Measurements from ENCODE around the gene AP3S2. TPM values are rescaled to one million over a fixed set of nuclear protein-coding genes. Genes with fewer than 3 reads are reported as not detected.
A peak's percentile ranks its signal among the peaks of the same experiment; 100 is the strongest.

AP3S2 gene
- total RNA-seq, 2 donors from 2014 or later, result 32.3 to 57.6 TPM

GRCh38 chr15:89822951-89823711 is 70.7 kb downstream of the AP3S2 start:
- H3K36me3 ChIP-seq (replicated peaks in 1 of 2; ENCODE audit: insufficient read depth in 1 of 2, low read depth in 2 of 2), result no peaks in the 10 kb centered on the region
- WGBS, 2 donors, result 78 to 82% methylated on average over 7 of the region's 7 CpGs
- peak in 1 of 4 donors; percentile 32 for DNase-seq
- no peak overlapping the region for H3K27ac ChIP-seq
- no peaks in the 10 kb centered on the region for H3K27me3 ChIP-seq
- no peaks in the 10 kb centered on the region for H3K9me3 ChIP-seq
- intact Hi-C loops (cut with DNase I), result no loop called here
- peaks cover 18% of the 10 kb centered on the region for H3K4me1 ChIP-seq
- H3K4me3 ChIP-seq, result no peak overlapping the region
- no peak for ATAC-seq
- TF ChIP-seq CTCF (IDR thresholded peaks at IDR 0.05) (no peak), POLR2A (IDR thresholded peaks at IDR 0.05) (no peak)

GRCh38 chr15:89822611-89822950 is 71.2 kb downstream of the AP3S2 start:
- H3K4me1 ChIP-seq, result peaks cover 18% of the 10 kb centered on the region
- H3K27me3 ChIP-seq, result no peaks in the 10 kb centered on the region
- intact Hi-C loops (cut with DNase I), result no loop called here
- WGBS, 2 donors, result 72 to 94% methylated on average over 5 of the region's 5 CpGs
- no peaks in the 10 kb centered on the region for H3K9me3 ChIP-seq
- DNase-seq (no peak), ATAC-seq (no peak)
- no peak overlapping the region for H3K27ac ChIP-seq
- no peaks in the 10 kb centered on the region for H3K36me3 ChIP-seq (replicated peaks in 1 of 2; ENCODE audit: insufficient read depth in 1 of 2, low read depth in 2 of 2)
- no peak overlapping the region for H3K4me3 ChIP-seq
- TF ChIP-seq CTCF (IDR thresholded peaks at IDR 0.05) (no peak), POLR2A (IDR thresholded peaks at IDR 0.05) (no peak)

- Histone ChIP-seq H3K4me3 (no peak overlapping the region), H3K27ac (no peak overlapping the region), H3K9me3 (no peaks in the 10 kb centered on the region), H3K27me3 (no peaks in the 10 kb centered on the region), H3K36me3 (replicated peaks in 1 of 2; ENCODE audit: insufficient read depth in 1 of 2, low read depth in 2 of 2) (no peaks in the 10 kb centered on the region), H3K4me1 (peaks cover 13% of the 10 kb centered on the region)
- DNase-seq (no peak), ATAC-seq (no peak)
- WGBS, 2 donors, result 74 to 77% methylated on average over 9 to 11 of the region's 11 CpGs
- TF ChIP-seq CTCF (IDR thresholded peaks at IDR 0.05) (no peak), POLR2A (IDR thresholded peaks at IDR 0.05) (no peak)
- intact Hi-C loops (cut with DNase I), result no loop called here
These were observed 71.8 kb downstream of the AP3S2 start for GRCh38 chr15:89822026-89822425.

GRCh38 chr15:89820666-89821611 is 72.9 kb downstream of the AP3S2 start:
- Histone ChIP-seq H3K36me3 (replicated peaks in 1 of 2; ENCODE audit: insufficient read depth in 1 of 2, low read depth in 2 of 2) (no peaks in the 10 kb centered on the region), H3K27ac (no peak overlapping the region), H3K4me3 (no peak overlapping the region), H3K27me3 (no peaks in the 10 kb centered on the region), H3K4me1 (peaks cover 5% of the 10 kb centered on the region), H3K9me3 (no peaks in the 10 kb centered on the region)
- DNase-seq, result peak in 1 of 4 donors; percentile 64
- WGBS, 2 donors, result 69 to 74% methylated on average over 12 of the region's 12 CpGs
- ATAC-seq, result no peak
- intact Hi-C loops (cut with DNase I), result no loop called here
- no peak for TF ChIP-seq CTCF (IDR thresholded peaks at IDR 0.05)
- no peak for TF ChIP-seq POLR2A (IDR thresholded peaks at IDR 0.05)
